HG02885 (cell line): ENCODE data around the gene DMRTB1.
"Not testable (repeated sequence)": the region's sequence is repeated elsewhere in the genome, so short reads cannot be mapped to it uniquely, and the experiment has no call there.

Source experiments
- ATAC-seq: cut with Tn5 transposase; IDR thresholded peaks from one replicate; pipeline ENCODE4 v1.9.1; 2021; ENCODE audit warnings: mild to moderate bottlenecking; ENCODE audit not compliant: unreplicated experiment, poor library complexity

The DMRTB1 gene

DNA sequence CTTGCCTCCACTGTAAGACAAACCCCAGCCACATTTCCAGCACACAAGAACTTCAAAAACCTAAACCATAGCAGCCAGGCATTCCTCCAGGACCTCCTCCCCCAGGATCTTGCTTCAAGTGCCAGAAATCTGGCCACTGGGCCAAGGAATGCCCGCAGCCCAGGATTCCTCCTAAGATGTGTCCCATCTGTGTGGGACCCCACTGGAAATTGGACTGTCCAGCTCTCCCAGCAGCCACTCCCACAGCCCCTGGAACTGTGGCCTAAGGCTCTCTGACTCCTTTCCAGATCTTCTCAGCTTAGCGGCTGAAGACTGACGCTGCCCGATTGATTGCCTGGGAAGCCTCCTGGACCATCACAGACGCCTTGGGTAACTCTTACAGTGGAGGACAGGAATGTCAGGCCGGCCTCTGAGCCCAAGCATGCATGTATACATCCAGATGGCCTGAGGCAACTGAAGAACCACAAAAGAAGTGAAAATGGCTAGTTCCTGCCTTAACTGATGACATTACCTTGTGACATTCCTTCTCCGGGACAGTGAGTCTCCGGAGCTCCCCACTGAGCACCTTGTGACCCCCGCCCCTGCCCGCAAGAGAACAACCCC is 24.7 kb upstream of the DMRTB1 start:
- ATAC-seq, result not testable (repeated sequence)

- no peak for ATAC-seq
Measured at GRCh38 chr1:53435151-53435550, 24.0 kb upstream of the DMRTB1 start.

DNA sequence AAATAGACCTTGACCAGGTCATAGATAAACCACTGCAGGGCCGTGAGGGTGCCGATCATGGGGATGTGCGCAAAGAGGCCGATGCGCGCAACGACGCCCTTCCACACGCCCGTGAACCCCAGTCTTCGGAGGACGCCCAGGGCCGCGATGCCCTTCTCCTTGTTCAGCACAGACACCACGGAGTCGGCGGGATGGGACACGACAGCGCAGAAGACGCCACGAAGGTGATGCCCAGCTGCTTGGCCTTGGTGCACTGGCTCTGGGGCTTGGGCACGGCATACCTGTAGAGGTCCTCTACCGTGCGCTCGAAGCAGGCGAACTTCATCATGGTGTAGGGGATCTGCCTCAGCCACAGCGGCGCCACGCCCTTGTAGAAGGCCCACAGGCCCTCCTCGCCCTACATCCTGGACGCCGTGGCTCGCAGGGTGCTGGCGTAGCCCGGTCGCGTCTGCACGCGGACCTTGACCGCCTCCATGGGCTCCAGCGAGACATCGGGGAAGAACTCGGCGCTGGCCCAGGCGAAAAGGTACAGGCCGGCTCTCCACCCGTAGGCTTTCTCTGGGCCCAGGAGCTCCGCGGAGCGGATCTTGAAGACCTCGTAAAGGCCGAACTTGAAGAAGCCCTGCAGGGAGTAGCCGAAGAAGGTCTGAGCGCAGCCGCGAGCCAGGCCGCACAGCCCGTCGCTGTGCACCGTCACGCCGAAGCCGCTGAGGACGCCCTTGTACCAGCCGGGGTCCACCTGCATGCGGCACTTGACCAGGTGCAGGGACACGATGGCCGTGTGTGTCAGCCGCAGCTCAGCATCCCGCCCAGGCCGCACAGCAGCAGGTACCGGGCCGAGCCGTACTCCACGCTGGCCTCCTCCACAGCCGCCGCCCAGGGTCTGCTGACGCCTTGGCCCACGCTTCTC is 20.5 kb upstream of the DMRTB1 start:
- ATAC-seq, result no peak

GRCh38 chr1:53439337-53440207 is 19.6 kb upstream of the DMRTB1 start:
- no peak for ATAC-seq

- ATAC-seq, result no peak
Measured at GRCh38 chr1:53440633-53441032, 18.6 kb upstream of the DMRTB1 start.

- ATAC-seq, result no peak
Measured at GRCh38 chr1:53442299-53442698, 16.9 kb upstream of the DMRTB1 start.

GRCh38 chr1:53446051-53446450 is 13.1 kb upstream of the DMRTB1 start:
- ATAC-seq, result no peak

DNA sequence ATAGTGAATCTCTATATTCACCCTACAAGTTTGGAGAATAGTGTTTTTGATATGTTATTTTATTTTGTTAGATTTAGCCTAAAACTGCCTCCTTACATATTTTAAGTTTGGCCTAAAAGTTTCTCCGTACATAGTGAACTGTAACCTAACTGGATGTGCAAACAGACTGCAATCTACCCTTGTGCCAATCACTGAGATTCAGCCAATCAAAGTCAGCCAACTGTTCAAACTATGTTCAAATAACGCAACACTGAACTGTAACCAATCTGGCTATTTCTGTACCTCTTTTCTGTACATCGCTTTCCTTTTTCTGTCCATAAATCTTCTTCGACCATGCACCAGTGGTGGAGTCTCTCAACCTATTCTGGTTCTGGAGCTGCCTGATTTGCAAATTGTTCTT is 11.8 kb upstream of the DMRTB1 start:
- ATAC-seq, result no peak

GRCh38 chr1:53448241-53448841 is 10.9 kb upstream of the DMRTB1 start:
- no peak for ATAC-seq

- no peak for ATAC-seq
Measured at GRCh38 chr1:53449021-53449420, 10.2 kb upstream of the DMRTB1 start.

- ATAC-seq, result no peak
Measured at GRCh38 chr1:53449693-53450092, 9.5 kb upstream of the DMRTB1 start.

DNA sequence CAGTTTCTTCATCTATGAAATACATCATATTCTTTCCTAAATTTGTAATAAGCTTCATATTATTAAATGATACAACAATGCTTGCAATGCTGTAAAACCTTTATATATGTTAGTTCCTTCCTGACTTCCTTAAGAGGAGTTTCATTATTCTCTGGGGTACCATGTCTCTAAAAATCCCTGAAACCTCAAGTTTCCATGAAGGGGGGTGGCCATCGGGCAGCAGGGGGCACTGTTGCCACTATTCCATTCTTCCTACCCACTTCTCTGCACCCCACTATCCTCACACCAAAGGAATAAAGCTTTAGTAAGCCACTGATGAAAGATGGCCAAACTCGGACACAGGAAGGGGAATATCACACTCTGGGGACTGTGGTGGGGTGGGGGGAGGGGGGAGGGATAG is 9.0 kb upstream of the DMRTB1 start:
- no peak for ATAC-seq

DNA sequence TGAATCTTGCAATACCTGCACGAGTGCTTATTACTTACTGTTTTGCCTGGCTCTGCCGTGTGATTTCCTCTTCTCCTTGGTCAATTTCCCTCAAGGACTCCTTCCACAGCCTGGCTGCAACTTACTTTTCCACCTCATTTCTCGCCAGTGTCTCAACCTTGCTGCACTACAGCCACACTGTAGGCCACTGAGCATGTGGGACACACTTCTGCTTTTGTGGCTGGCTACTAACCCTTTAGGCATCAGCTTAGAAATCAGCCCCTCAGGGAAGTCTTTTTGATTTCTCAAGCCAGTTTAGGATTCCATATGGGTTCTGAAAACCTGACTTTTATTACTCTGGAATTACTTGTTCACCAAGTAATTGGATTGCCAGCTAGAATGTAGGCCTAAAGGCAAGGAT is 5.2 kb upstream of the DMRTB1 start:
- ATAC-seq, result no peak

DNA sequence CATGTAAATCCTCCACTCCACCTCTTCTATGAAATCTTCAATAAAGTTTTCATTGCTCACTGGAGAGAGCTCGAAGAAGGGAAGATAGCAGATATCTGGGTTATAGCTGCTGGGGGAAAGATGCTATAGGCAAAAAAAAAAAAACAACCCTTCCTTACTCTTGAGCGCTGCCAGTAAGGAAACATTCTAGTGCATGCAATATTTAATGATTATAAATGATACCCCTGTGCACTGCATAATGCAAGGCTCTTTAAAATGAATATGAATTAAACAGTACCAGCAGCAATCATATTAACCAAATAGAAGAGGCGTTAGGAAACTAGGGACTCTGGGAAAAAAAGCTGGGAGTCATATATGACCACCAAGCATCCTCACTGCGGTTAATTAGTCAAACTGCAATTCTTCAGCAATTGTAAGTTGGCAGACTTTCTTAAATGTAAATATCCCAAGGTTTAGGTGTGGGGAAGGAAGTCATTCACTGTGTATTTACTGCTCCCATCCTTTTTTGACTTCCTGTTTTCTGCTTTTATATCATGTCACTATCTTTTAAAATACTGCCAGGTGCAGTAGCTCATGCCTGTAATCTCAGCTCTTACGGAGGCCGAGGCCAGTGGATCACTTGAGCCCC is 3.7 kb upstream of the DMRTB1 start:
- no peak for ATAC-seq

DNA sequence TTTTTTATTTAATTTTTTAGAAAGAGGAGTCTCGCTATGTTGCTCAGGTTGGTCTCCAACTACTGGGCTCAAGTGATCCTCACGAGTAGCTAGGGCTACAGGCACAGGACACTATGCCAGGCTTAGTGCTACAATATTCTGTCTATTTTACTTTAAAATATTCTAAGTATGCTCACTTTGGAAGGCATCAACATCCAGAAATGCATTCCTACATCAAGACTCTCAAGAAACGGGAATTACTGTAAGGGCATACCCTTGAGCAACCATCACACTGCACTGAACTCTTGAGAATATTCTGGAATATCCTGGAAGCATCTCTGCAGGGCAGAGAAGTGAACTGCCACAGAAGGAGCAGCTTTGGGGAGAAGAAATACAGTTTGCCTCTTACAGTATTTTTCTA is 565 bp upstream of the DMRTB1 start:
- no peak for ATAC-seq

- ATAC-seq, result no peak
Measured at GRCh38 chr1:53460211-53460634, 1.0 kb downstream of the DMRTB1 start.

DNA sequence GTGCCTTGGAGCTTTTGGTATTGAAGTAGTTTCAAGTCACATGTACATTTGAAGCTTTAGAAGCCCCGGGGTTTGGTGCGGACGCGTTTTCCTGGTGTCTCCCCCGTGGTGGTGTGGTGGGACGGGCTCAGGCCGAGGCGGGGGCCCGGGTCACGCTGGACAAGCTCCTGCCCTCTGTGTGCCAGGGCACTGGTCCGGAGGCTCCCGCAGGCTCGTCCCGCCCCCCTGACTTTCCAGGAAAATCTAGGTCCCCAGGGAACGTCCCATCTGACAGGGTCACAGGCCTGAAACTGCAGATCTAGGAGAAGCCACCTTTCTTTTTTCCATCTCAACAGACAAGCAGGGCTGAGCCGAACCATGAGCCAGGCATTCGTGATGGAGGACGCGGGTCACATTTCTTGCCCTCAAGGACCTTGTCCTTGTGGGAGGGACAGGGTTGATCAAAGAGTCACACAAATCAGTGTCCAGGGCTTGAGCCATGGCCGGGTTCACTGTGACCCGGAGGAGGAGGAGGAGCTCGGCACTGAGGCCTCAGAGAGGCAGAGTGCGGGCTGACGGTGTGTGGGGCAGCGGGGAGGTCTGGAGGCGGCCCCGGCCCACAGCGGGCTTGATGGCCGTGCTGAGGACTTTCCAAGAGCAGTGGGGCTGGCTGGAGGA is 1.6 kb downstream of the DMRTB1 start:
- ATAC-seq, result no peak

DNA sequence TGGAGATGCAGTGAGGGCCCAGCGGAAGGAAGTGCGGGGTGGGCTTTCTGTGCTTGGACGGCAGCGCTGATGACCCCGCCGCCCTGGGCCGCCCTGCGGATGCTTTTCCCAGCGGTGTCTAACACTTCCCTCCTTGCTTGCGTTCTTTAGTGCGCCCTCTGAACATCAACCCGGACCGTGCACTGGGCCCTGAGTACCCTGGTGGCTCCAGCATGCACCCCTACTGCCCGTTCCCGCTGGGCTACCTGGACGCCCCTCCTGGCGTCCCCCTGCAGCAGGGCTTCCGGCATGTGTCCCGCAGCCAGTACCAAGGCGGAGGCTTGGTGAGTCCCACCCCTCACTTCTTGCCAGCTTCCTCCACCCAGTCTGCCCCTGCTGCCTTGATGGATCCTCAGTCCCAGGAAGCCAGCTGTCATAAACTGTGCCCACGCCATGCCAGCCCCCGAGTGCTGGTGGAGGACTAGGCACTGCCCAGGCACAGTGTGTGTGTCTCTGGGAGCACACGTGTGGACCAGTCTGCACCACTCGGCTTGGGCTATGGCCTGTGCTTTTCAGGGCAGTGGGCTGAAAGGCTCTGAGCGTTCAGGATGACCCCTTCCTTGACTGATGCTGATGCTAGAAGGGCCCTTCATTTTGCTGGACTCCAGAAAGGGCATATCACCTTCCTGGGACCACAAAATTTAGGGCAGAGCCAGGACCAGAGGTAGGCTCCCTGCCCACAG is 2.3 kb downstream of the DMRTB1 start:
- ATAC-seq, result no peak

GRCh38 chr1:53462193-53462592 is 3.0 kb downstream of the DMRTB1 start:
- ATAC-seq, result no peak
